HG03520 (cell line): ENCODE measurements around the gene ONECUT3.

Experiments used
- ATAC-seq: cut with Tn5 transposase; IDR thresholded peaks from one replicate; pipeline ENCODE4 v1.9.1; 2021; ENCODE audit warnings: mild to moderate bottlenecking, moderate library complexity; ENCODE audit not compliant: unreplicated experiment

ONECUT3 gene

GRCh38 chr19:1739960-1740629, 13.2 kb upstream of the ONECUT3 start:
- ATAC-seq, result no peak

- ATAC-seq, result no peak
These were observed 10.2 kb upstream of the ONECUT3 start for GRCh38 chr19:1742989-1743696.

- no peak for ATAC-seq
These were observed 9.1 kb upstream of the ONECUT3 start for GRCh38 chr19:1744133-1744665.

GRCh38 chr19:1744822-1745563, 8.3 kb upstream of the ONECUT3 start:
- ATAC-seq, result no peak

- ATAC-seq, result no peak
These were observed 7.7 kb upstream of the ONECUT3 start for GRCh38 chr19:1745589-1746031.

GRCh38 chr19:1746401-1747284, 6.7 kb upstream of the ONECUT3 start:
- ATAC-seq, result no peak

GRCh38 chr19:1747285-1748114, 5.8 kb upstream of the ONECUT3 start:
- no peak for ATAC-seq

GRCh38 chr19:1748115-1748872, 5.0 kb upstream of the ONECUT3 start:
- no peak for ATAC-seq

- no peak for ATAC-seq
These were observed 4.4 kb upstream of the ONECUT3 start for GRCh38 chr19:1748873-1749341.

- no peak for ATAC-seq
These were observed 3.6 kb upstream of the ONECUT3 start for GRCh38 chr19:1749373-1750342.

GRCh38 chr19:1750343-1751021, 2.8 kb upstream of the ONECUT3 start:
- ATAC-seq, result no peak

GRCh38 chr19:1751367-1752008, 1.8 kb upstream of the ONECUT3 start:
- no peak for ATAC-seq

- ATAC-seq, result no peak
These were observed 1.1 kb upstream of the ONECUT3 start for GRCh38 chr19:1752009-1752756.

- ATAC-seq, result no peak
These were observed 821 bp downstream of the ONECUT3 start for GRCh38 chr19:1754018-1754635.

- ATAC-seq, result no peak
These were observed 1.5 kb downstream of the ONECUT3 start for GRCh38 chr19:1754636-1755466.
